Colon (tissue), 2 donors: ENCODE measurements around the gene MAST4.
"Not testable (repeated sequence)": the region's sequence is repeated elsewhere in the genome, so short reads cannot be mapped to it uniquely, and the experiment has no call there.

Experiments used
- FAIRE-seq: peaks from 2 replicates; lab custom pipeline; 2012; peaks lifted over from hg19 to GRCh38; lab: Jason Lieb, UNC
- donor health status: control.
- donor health status: control.

The MAST4 gene

GRCh38 chr5:66647146-66647856 lies 51.1 kb downstream of the MAST4 start:
- FAIRE-seq: no peak

GRCh38 chr5:66652818-66653217 lies 56.6 kb downstream of the MAST4 start:
- no peak for FAIRE-seq

- FAIRE-seq: no peak
Observed at GRCh38 chr5:66653325-66653724, 57.1 kb downstream of the MAST4 start.

GRCh38 chr5:66655395-66656324 lies 59.5 kb downstream of the MAST4 start:
- no peak for FAIRE-seq

- no peak for FAIRE-seq
Observed at GRCh38 chr5:66658516-66658915, 62.3 kb downstream of the MAST4 start.

GRCh38 chr5:66659780-66660179 lies 63.6 kb downstream of the MAST4 start:
- no peak for FAIRE-seq

GRCh38 chr5:66660396-66660795 lies 64.2 kb downstream of the MAST4 start:
- FAIRE-seq: no peak

- FAIRE-seq: no peak
Observed at GRCh38 chr5:66661149-66661548, 65.0 kb downstream of the MAST4 start.

- no peak for FAIRE-seq
Observed at GRCh38 chr5:66666778-66667177, 70.6 kb downstream of the MAST4 start.

- no peak for FAIRE-seq
Observed at GRCh38 chr5:66669086-66669861, 73.1 kb downstream of the MAST4 start.

- no peak for FAIRE-seq
Observed at GRCh38 chr5:66669862-66670195, 73.6 kb downstream of the MAST4 start.

GRCh38 chr5:66671305-66671704 lies 75.1 kb downstream of the MAST4 start:
- no peak for FAIRE-seq

- FAIRE-seq: no peak
Observed at GRCh38 chr5:66674802-66675201, 78.6 kb downstream of the MAST4 start.

- no peak for FAIRE-seq
Observed at GRCh38 chr5:66675406-66675805, 79.2 kb downstream of the MAST4 start.

GRCh38 chr5:66680221-66680620 lies 84.0 kb downstream of the MAST4 start:
- no peak for FAIRE-seq

GRCh38 chr5:66680804-66681203 lies 84.6 kb downstream of the MAST4 start:
- FAIRE-seq: no peak

GRCh38 chr5:66684663-66685062 lies 88.5 kb downstream of the MAST4 start:
- no peak for FAIRE-seq

- no peak for FAIRE-seq
Observed at GRCh38 chr5:66689522-66690220, 93.5 kb downstream of the MAST4 start.

- FAIRE-seq: no peak
Observed at GRCh38 chr5:66694036-66694435, 97.8 kb downstream of the MAST4 start.

- not testable (repeated sequence) for FAIRE-seq
Observed at GRCh38 chr5:66695840-66696239, 99.6 kb downstream of the MAST4 start.

- FAIRE-seq: no peak
Observed at GRCh38 chr5:66697796-66698564, 101.8 kb downstream of the MAST4 start.
